ENCODE measurements around the gene NBEA. TPM values are rescaled to one million over a fixed set of nuclear protein-coding genes. Genes with fewer than 3 reads are reported as not detected.

NBEA gene
- total RNA-seq, 2 donors from 2014 or later, result 7.7 to 10.2 TPM

DNA sequence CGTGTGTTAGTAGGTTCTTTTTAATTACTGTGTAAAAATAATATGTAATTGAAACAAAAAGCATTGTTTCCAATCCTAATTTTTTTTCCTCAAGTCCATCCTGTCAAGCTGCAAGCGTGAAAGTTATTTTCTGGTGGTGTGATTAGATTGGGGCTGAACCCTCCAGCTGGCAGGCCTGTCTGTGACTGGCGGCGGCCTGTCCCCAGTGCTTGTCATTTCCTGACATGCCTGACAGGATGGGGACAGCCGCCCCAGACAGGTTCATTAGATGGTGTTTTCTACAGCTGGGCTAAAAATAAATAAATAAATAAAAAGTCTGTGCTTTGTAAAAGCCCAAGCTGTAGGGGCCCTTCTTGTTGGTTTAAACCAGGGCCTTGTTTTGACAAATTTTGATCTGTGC is 588.1 kb downstream of the NBEA start:
- no peak for ATAC-seq (ENCODE audit: insufficient number of reproducible peaks, low FRiP score, low read depth)
- Histone ChIP-seq H3K4me1 (ENCODE audit: control insufficient read depth in 1 of 2, low read depth in 2 of 2) (no peaks in the 10 kb centered on the region), H3K27me3 (replicated peaks; ENCODE audit: insufficient read depth) (no peaks in the 10 kb centered on the region), H3K9me3 (no peaks in the 10 kb centered on the region), H3K36me3 (no peaks in the 10 kb centered on the region), H3K4me3 (no peak overlapping the region), H3K27ac (no peak overlapping the region)
- TF ChIP-seq CTCF (IDR thresholded peaks at IDR 0.05), result no peak
- no peak for DNase-seq (ENCODE audit: low spot score)

- DNase-seq (ENCODE audit: low spot score), result no peak
- Histone ChIP-seq H3K4me1 (ENCODE audit: control insufficient read depth in 1 of 2, low read depth in 2 of 2) (no peaks in the 10 kb centered on the region), H3K36me3 (no peaks in the 10 kb centered on the region), H3K27ac (no peak overlapping the region), H3K9me3 (no peaks in the 10 kb centered on the region), H3K27me3 (replicated peaks; ENCODE audit: insufficient read depth) (no peaks in the 10 kb centered on the region), H3K4me3 (no peak overlapping the region)
- ATAC-seq (ENCODE audit: insufficient number of reproducible peaks, low FRiP score, low read depth), result no peak
- no peak for TF ChIP-seq CTCF (IDR thresholded peaks at IDR 0.05)
Measured at GRCh38 chr13:35530581-35530980, 588.5 kb downstream of the NBEA start.

DNA sequence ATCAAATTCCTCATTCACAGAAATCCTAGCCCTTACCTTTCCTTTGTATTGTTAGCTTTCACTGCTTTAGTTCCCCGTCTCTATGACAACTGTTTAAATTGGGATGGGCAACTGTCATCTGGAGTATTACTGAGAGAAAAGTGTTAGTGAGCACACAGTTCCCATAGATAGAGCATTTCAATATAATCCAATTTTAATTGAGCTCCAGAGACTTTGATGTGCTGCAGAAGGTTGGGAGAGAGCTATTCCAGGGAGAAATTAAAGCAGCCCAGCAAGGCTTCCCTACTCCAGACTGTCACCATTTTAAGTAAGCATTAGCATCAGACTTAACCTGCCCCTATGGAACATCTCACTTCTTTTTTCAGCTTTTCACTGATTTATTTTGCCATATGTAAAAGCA is 589.5 kb downstream of the NBEA start:
- no peak for ATAC-seq (ENCODE audit: insufficient number of reproducible peaks, low FRiP score, low read depth)
- H3K9me3 ChIP-seq, result no peaks in the 10 kb centered on the region
- H3K4me3 ChIP-seq, result no peak overlapping the region
- no peaks in the 10 kb centered on the region for H3K4me1 ChIP-seq (ENCODE audit: control insufficient read depth in 1 of 2, low read depth in 2 of 2)
- H3K36me3 ChIP-seq, result no peaks in the 10 kb centered on the region
- H3K27me3 ChIP-seq (replicated peaks; ENCODE audit: insufficient read depth), result no peaks in the 10 kb centered on the region
- no peak overlapping the region for H3K27ac ChIP-seq
- DNase-seq (ENCODE audit: low spot score), result no peak
- no peak for TF ChIP-seq CTCF (IDR thresholded peaks at IDR 0.05)

DNA sequence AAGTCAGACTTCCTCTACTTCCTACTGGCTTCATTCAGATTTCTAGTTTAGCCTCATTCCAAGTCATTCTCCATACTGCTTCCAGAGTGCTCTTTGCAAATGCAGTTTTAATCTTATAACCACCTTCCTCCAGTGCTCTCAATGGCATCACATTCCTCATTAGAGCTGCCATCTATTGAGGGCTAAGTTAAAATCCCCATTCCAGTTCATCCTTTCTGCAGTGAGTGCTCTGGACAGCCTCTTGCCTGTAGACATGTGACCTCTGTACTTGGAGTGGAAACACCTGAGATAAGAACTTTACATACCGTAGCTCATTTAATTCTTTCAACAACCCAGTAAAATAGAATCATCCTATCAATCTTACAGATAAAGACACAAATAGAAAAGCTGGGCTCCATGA is 592.3 kb downstream of the NBEA start:
- no peak overlapping the region for H3K27ac ChIP-seq
- H3K27me3 ChIP-seq (replicated peaks; ENCODE audit: insufficient read depth), result no peaks in the 10 kb centered on the region
- DNase-seq (ENCODE audit: low spot score), result no peak
- no peaks in the 10 kb centered on the region for H3K36me3 ChIP-seq
- no peak for TF ChIP-seq CTCF (IDR thresholded peaks at IDR 0.05)
- no peaks in the 10 kb centered on the region for H3K4me1 ChIP-seq (ENCODE audit: control insufficient read depth in 1 of 2, low read depth in 2 of 2)
- no peaks in the 10 kb centered on the region for H3K9me3 ChIP-seq
- no peak for ATAC-seq (ENCODE audit: insufficient number of reproducible peaks, low FRiP score, low read depth)
- H3K4me3 ChIP-seq, result no peak overlapping the region

DNA sequence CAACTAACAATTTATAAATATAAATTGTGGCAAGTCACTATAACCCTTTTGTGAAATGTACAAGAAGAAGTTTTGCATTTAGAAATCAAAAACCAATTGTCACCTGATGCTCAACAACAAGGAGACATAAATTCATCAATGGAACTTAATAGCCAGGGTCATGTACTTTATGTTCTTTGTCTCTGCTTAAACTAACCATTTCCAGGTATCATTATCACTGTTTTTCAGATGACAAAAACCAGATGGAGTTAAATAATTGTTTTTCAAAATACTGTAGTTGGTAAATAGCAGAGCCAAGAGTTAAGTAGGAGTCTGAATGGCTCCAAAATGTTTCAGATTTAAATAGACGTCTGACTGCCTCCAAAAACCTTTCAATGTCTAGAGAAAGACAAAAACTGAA is 606.7 kb downstream of the NBEA start:
- H3K27ac ChIP-seq, result no peak overlapping the region
- H3K27me3 ChIP-seq (replicated peaks; ENCODE audit: insufficient read depth), result no peaks in the 10 kb centered on the region
- DNase-seq (ENCODE audit: low spot score), result no peak
- no peaks in the 10 kb centered on the region for H3K9me3 ChIP-seq
- H3K4me1 ChIP-seq (ENCODE audit: control insufficient read depth in 1 of 2, low read depth in 2 of 2), result no peaks in the 10 kb centered on the region
- no peak overlapping the region for H3K4me3 ChIP-seq
- ATAC-seq (ENCODE audit: insufficient number of reproducible peaks, low FRiP score, low read depth), result no peak
- no peaks in the 10 kb centered on the region for H3K36me3 ChIP-seq
- no peak for TF ChIP-seq CTCF (IDR thresholded peaks at IDR 0.05)

All from thoracic aorta (tissue), 2 donors.